NOMO-1 (cell line): ENCODE measurements around the gene VPS35L.

ENCODE experiments used
- DNase-seq, 2 experiments: peaks; one replicate each; lab custom pipeline; 2025; ENCODE audit not compliant: unreplicated experiment in 2 of 2; lab: John Stamatoyannopoulos, UW

VPS35L gene, protein sequence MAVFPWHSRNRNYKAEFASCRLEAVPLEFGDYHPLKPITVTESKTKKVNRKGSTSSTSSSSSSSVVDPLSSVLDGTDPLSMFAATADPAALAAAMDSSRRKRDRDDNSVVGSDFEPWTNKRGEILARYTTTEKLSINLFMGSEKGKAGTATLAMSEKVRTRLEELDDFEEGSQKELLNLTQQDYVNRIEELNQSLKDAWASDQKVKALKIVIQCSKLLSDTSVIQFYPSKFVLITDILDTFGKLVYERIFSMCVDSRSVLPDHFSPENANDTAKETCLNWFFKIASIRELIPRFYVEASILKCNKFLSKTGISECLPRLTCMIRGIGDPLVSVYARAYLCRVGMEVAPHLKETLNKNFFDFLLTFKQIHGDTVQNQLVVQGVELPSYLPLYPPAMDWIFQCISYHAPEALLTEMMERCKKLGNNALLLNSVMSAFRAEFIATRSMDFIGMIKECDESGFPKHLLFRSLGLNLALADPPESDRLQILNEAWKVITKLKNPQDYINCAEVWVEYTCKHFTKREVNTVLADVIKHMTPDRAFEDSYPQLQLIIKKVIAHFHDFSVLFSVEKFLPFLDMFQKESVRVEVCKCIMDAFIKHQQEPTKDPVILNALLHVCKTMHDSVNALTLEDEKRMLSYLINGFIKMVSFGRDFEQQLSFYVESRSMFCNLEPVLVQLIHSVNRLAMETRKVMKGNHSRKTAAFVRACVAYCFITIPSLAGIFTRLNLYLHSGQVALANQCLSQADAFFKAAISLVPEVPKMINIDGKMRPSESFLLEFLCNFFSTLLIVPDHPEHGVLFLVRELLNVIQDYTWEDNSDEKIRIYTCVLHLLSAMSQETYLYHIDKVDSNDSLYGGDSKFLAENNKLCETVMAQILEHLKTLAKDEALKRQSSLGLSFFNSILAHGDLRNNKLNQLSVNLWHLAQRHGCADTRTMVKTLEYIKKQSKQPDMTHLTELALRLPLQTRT

DNA sequence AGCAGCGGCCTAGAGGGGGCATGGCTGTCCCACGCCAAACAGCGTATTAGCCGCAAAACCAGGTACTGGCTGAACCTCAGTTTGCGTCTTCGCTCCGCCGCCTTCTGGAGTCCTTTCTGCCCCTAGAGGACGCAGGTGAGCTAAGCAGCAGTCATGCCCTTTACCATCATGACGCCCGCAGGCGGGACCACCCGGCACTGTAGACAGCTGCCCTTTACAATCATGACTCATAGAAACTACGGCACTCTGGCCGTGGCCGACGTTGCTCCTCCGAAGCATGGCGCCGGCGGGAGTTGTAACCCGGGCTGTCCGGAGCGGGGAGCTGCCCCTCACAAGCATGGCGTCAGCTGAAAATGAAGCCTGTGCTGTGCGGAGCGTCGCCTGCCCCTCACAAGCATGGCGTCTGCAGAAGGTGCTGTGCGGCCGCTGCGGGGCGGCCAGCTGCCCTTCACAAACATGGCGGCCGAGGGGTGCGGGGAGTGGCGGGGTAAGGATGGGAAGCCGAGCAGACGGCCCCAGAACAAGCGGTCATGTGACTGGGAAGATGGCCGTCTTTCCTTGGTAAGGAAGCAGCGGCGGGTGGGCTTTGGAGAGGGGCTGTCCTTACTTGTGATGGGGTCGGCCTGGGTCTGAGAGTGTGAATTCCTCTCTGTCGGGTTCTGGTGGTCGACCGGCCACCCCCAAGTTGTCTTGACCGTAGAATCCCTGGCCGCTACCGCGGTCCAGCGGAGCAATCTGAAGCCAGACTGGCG is at the start of gene VPS35L:
TSS of gene VPS35L (plus strand) at position 518 of the 752 bp plus-strand sequence. CDS start at position 545, 27 bp downstream.
- DNase-seq: peak; percentile 98

DNA sequence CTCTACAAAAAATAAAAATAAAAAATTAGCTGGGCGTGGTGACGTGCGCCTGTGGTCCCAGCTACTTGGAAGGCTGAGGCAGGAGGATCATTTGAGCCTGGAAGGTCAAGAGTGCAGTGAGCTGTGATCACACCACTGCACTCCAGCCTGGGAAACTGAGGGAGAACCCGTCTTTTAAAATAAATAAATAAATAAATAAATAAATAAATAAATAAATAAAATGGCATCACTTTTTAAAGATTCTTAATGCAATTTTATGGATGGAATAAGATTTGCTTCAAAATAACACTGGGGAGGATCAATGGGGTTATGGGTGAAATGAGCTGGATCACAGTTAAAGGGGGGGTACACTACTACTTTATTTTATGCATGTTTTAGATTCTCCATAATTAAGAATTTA is 48.5 kb upstream of the VPS35L start:
- DNase-seq: no peak

DNA sequence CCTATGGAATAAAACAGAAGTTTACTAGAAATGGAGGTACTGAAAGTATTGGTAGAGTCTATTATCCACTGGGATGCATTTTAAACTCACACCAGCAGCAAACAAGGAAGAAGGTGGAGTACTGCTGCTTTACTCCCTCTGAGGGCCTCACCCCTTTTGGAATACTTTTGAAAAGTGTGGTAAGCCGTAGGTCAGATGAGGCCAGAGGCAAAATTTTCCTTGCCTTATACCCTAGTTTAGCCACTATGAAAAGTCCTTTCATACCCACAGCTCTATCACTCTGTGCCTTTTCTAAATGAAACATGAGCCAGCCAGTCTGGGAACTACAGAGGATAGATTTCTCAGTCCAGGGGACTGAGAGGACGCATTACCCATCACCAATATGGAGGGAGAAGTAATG is 47.6 kb upstream of the VPS35L start:
- no peak for DNase-seq

DNA sequence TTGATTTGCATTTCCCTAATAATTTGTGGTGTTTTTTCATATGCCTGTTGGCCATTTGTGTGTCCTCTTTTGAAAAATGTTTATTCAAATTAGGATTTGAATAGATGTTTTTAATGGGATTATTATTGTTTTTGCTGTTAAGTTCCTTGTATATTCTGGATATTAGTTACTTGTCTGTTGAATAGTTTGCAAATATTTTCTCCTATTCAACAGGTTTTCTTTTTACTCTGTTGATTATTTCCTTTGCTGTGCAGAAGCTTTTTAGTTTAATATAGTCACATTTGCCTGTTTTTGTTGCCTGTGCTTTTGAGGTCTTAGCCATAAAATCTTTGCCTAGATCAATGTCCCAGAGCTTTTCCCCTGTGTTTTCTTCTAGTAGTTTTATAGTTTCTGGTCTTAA is 43.2 kb upstream of the VPS35L start:
- no peak for DNase-seq

DNA sequence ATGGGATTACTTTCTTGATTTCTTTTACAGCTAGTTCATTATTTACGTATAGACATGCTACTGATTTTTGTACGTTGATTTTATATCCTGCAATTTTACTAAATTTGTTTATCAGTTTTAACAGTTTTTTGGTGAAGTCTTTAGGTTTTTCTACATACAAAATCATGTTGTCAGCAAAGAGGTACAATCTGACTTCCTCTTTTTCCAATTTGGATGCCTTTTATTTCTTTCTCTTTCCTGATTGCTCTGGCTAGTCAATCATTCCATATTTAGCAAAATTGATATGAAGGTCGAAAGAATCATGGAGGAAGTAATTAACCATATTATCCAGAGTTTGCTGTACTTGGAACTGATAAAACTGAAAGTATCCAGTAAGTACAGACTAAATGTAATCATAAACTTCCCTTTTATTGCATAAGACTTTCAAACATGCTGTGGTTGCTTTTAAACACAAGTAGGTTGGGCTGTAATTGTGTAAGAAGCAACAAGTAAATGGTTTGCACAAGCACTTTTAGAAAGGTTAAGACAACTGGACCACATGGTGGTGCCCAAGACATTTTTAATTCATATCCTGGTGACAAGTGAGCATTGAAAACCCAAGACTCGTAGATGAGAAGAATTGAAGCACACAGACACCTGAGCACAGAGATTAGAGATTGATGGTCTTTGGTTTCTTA is 42.0 kb upstream of the VPS35L start:
- DNase-seq: peak; percentile 70 to 94

DNA sequence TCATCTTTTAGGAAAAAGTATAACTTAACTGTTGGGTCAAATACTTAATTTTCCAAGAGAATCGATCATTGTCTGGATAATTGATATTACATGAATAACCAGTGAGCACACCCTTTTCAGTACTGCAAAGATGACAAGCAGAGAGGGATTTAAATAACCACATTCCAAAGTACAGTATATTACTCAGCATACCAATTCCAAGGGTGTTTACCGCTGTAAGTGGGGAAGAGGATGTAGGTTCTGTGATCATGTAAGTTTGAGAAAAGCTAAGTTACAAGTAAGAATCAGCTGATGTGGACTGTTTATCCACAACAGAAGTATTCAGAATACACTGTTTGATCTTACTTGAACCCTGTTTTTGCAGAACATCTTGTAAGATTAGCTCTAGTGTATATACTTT is 39.7 kb upstream of the VPS35L start:
- no peak for DNase-seq

DNA sequence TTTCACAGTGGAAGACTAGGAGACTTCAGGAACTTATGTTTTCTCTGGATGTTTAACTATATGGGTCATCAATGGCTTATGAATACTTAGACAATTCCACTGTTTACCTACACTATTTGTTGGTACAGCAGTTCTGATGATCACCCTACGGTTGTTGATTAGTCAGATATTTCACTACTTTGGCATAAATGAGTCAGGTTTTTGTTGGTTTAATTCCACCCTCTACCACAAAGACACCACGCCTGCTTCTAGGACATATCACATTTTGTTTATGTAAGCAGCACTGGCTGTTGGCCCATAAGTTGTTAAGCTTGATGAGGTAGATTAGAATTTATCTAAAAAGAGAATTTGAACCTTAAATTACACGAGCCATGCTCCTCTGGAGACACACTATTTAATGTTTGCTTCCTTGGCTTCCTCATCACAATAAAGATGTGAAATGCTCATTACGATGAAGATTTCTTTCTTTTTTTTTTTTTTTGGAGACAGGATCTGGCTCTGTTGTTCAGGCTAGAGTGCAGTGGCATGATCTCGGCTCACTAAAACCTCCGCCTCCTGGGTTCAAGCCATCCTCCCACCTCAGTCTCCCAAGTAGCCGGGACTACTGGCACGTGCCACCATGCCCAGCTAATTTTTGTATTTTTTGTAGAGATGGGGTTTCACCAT is 37.9 kb upstream of the VPS35L start:
- no peak for DNase-seq

DNA sequence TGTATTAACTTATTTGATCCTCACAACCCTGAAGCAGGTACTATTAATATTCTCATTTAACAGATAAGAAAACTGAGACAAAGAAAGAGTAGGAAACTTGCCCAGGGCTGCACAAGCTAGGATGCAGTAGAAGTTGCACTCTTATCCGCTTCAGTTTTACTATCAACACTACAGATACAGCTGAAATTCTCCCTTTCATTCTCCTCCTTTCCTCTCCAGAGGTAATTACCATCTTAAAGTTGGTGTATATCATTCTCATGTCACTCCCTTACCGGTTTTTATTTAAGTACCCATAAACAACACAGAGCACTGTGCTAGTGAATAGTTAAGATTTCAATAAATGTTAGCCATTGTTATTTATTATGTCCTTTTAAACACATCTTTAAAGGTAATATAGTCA is 37.1 kb upstream of the VPS35L start:
- no peak for DNase-seq

DNA sequence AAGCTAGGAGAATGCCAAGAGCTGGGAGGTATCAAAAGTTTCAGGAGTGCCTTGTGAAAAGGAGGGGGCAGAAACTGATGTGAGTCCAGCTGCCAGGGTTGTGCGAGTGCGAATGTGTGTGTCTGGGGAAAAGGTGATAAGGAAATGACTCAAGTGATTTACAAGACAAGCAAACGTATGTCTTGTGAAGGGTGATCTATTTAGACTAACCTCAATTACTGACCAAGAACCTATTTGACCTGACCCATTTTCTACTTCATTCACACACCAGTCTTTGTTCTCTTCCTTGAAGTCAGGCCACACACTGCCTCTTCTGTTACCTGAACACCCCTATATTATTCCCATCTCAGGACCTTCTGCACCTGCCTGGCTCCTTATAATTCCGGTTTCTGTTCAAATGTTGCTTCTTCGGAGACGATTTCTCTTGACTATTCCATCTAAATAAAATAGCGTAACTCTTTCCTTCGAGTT is 34.6 kb upstream of the VPS35L start:
- peak in 1 of 2 experiments; percentile 1 for DNase-seq

DNA sequence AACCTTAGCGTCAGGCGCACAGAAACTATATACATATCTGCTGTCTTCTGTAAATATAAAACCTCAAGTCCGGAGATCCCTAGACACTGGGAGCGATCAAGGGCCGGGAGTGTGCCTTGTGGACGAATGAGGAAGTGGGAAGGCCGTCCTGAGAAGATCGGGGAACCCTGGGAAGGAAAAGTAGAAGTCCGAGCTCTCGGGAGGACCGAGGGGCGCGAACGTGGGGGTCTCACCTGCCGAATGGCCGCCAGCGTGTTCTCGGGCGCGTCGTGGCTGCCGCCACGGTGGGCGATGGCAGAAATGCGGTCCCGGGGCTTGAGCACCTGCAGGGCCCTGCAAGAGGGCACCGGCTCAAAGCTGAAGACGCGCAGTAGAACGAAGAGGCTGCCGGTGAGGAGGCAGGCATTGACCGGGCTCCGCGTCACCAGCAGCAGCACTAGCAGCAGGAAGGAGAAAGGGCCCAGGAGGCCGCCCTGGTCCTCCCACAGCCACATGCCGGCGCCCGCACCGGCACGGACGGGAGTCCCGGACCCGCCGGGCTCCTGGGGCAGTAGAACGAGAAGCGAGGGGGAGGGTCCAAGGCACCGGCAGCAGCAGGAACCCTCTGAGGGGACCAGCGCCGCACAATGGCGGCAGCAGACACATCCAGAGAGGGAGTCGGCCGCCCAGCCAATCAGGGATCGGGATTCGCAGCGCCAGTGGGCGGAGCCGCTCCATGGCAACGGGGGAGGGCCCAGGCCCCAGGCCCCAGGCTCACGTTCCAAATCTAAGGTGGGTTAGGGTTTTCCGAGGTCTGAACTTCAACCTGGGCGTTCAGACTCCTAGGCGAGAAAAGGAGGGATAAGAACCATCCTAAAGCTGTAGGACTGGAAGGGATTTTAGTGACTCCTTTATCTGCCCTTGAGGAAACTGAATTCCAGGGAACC is 33.8 kb upstream of the VPS35L start, which contains the start of gene GDE1:
TSS of gene GDE1 (minus strand) at position 628 of the 926 bp plus-strand sequence. CDS start at position 494, 134 bp downstream.
- DNase-seq: peak; percentile 82 to 89

DNA sequence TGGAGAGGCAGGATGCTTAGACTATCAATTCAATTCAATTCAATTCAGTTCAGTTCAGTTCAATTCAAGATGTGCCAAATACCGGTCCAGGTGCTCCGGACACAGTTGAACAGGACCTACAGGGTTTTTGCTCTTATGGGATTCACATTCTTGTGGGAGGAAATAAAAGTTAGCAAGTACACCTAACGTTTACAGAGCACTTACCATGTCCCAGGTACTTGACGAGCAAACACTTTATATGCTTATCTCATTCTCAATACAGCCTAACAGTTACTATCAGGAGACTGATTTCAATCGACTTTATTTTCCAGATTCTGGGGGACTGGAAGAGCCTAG is 33.1 kb upstream of the VPS35L start:
- DNase-seq: peak in 1 of 2 experiments; percentile 21

DNA sequence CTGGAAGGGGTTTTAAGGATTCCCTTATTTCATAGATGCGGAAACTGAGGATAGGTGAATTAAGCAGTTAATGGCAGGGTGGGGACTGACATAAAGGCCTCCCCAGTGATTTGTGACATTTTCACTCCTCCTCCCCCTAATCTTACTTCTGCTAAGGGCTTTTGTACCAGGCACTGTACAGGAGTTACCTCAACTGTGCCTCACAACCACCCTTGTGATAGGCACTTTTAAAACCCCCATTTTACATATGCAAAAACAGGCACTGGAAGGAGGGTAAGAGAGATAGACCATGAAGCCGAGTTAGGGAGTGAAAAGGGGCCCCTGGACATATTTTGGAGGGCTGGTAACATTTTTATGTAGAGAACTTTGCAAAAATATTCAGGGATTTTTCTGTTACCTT is 32.7 kb upstream of the VPS35L start:
- no peak for DNase-seq

DNA sequence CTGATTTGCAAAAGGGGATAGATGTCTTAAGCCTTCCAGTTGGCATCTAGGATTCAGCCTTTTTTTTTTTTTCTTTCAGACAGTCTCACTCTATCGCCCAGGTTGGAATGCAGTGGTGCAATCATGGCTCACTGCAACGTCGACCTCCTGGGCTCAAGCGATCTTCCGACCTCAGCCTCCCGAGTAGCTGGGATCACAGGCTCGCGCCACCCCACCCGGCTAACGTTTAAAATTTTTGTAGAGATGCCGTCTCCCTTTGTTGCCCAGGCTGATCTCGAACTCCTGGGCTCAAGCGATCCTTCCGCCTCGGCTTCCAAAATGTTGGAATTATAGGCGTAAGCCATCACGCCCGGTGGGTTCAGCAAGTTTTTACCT is 32.3 kb upstream of the VPS35L start:
- no peak for DNase-seq

DNA sequence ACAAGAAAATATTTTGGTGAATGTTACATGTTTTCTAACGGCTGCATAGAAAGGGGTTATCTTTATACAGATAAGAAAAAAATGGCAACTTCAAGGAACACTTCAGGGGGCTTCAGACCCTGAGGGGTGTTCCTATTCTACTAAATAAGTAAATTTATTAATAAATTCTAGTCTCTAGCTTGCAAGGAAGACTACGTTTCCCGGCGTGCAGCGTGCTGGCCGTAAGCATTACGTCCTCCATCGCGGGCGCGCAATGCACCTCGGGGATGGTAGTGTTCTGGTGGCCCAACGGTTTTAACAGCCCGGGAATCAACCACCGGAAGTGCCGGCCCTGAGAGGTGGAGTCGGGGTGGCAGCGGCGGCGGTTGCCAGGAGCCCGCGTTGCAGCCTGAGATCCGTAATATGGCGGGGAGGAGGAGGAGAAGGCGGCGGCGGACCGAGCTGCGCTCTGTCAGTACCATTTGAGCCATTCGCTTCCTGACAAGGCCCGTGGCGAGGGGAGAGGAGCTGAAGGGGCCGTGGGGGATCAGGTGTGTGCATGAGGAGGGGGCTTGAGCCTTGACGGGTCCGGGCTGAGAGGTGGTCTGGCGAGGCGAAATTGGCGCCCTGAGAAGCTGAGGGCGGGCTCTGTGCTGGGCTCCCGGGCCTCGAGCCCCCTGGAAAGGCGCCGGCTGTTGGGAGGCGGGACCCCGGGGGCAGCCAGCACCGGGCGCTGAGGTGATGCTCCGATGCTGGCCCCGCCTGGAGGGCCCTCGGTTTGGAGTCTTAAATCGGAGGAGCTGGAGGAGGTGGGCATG is 31.7 kb upstream of the VPS35L start, which contains the start of gene CCP110:
TSS of gene CCP110 (plus strand) at position 384 of the 797 bp plus-strand sequence. CDS start 3,940 bp downstream, outside the sequence.
- DNase-seq: peak; percentile 96 to 97

DNA sequence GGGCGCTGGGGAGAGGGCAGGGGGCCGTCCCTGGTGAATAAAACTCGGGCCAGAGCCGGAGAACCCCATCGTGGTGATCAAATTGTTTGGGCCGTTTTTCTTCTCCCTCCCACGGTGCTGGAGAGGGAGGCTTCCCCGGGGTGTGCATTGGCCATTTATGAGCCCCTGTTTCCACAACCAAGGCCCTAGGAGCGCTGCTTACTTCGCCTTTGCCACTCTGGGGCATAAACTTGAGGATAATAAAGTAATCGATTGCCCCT is 31.2 kb upstream of the VPS35L start:
- DNase-seq: no peak

DNA sequence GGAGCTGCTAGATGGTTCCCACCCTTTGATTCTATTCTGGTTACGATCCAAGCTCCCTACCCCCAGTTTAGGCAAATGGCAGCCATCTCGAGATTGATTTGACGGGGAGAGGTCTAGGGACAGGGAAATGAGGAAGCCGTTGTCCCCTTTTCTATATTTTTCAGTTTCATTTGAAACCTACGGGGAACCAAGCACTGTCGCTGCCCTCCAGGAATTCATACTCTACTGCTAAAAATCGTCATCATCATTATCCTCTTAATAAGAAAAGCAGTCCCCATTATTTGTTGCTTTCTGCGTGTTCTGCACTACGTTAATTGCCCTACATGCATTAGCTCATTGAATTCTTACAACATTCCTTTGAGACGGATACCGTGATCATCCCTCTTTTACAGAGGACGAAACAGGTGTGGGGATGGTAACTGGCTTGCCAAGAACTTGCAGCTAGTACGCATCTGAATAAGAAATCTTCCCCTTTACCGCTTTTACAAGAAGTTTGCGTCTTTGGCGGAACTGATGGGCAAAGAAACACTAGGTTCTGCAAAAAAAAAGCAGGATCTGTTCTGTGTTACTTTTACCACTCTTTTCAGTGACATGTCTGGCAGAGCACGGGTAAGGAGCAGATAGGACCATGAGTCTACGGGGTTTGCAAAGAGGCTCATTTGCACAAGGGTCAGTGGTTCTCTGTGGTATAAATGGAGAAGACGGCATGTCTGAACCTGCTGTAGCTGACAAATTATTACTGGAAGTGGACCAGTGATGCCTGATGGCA is 30.7 kb upstream of the VPS35L start:
- peak; percentile 31 to 54 for DNase-seq

DNA sequence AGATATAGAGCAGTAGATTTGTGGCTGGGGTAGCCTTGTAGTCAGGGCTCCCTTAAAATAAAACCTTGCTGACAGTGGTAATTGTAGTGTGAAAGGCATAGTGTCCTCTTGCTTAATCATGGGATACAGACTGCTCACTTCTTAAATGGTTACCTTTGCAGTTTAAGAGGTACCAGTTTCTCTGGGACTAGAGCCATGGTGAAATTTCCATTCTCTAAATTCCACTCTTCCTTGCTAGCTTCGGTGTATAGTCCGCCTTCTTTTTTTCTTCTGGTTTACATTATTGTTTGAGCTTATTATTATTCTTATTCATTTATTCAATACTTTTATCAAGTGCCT is 30.1 kb upstream of the VPS35L start:
- DNase-seq: no peak
